ENCODE results near the gene GTPBP3.
A peak's percentile ranks its signal among the peaks of the same experiment; 100 is the strongest.

Gene GTPBP3

DNA sequence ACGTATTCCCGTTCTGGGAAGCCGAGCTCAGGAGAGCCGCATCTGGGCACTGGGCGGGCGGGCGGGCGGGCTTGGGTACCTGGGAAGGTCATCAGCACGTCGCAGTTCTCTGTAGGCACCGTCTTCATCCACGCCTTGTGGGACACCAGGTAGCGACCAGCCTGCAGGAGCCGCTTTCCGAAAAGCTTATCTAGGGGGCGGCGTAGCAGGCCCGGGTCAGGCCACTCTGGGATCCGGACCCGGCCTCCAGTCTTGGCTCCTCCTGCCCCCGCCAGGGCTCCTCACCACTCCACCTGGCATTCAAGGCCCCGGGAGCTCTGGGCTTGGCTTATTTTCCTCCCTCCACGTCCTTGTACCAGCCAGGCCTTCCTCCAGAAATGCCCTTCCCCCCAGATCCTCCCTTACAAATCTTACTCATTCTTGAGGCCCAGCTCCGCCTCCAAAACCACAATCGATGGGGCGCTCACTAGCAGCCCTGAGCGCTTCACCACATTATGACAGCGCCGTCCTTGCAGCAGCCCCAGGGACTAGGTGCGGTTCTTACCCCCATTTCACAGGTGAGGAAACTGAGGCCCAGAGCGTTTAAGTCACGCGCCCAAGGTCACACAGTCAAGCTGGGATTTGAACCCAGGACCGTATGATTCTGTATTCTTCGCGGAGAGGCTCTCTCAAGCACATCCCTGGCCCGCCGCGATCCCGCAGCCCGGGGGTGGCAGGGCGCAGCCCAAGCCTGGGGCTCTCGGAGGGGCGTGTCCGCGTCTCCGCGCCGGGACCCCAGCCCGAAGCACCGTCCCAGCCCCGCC is 3.5 kb upstream of the GTPBP3 start:
- Histone ChIP-seq H2AFZ (ENCODE audit: low read depth, low read length, severe bottlenecking) (peak overlapping the region; percentile 86), H4K20me1 (ENCODE audit: low read depth, low read length) (no peaks in the 10 kb centered on the region), H3K36me3 (ENCODE audit: low read length) (no peaks in the 10 kb centered on the region), H3K4me2 (ENCODE audit: low read depth, low read length, poor library complexity, severe bottlenecking) (peak overlapping the region; percentile 87), H3K27ac (ENCODE audit: low read depth, low read length) (no peak overlapping the region), H3K4me3 (ENCODE audit: insufficient read depth, low read length, poor library complexity, severe bottlenecking) (peak overlapping the region; percentile 73), H3K79me2 (ENCODE audit: insufficient read depth, low read length) (peaks cover 10% of the 10 kb centered on the region; the same call in 1 of the 2 replicates), H3K27me3 (ENCODE audit: low read length) (no peaks in the 10 kb centered on the region), H3K9ac (ENCODE audit: low read length) (peak overlapping the region; percentile 75), H3K9me2 (replicated peaks; ENCODE audit: insufficient read depth, low read length) (no peaks in the 10 kb centered on the region), H3K9me3 (ENCODE audit: insufficient read depth, low read length) (no peaks in the 10 kb centered on the region), H3F3A (ENCODE audit: insufficient read depth) (0 out of 2 replicates have a peak, but pooled peaks cover 3% of the 10 kb centered on the region)
- no peak for TF ChIP-seq EZH2phosphoT487 (conservative IDR thresholded peaks at IDR 0.05; ENCODE audit: low read length)
- TF ChIP-seq CTCF (IDR thresholded peaks at IDR 0.05; ENCODE audit: insufficient read depth, low read length, poor library complexity, severe bottlenecking), result no peak

DNA sequence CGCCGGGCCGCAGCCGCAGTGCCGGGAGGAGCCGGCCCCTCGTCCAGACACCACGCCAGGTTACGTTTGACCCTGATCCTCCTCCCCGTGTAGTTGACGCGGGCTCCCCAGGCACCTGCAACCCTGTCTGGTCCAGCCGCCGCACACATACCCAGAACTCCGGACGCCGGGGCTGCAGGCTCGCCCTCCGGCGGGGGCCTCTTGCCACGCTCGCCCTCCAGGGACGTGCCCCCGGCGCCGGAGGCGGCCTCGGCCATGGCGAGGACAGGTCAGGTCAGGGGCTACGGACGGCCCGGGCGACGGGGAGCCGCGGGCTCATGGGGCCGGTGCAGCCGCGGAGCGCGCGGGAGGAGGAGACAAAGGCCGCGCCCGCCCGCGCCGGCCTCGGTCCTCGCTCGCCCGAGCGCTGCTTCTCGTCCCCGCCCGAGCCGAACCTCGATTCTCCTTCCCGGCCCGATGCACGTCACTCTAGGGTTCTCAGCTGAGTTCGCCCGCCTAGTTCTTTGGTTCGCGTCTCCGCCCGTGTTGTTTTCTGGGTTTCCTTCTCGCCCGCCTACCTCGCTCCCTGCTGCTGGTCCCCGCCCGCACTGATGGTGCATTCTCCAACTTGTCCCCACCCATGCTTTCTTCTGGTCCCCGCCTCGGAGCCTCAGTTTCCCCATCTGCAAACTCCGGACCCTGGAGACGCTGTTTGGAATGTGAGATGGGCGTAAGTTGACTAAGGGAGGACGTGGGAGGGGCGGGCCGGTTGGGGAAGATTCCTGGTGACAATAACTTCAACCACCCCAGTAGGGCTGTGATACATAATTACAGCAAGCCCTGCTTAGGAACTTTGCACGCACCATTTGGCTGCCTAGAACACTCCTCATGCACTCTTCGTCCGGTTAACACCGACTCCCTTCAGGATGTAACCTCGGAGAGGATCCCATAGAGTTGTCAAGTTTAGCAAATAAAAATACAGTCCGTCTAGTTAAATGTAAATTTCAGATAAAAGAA is 2.6 kb upstream of the GTPBP3 start, which contains the start of gene ANO8:
Gene ANO8 (minus strand): TSS at position 442 of the 996 bp plus-strand sequence. CDS start 185 bp downstream, at position 257.
- Histone ChIP-seq H4K20me1 (ENCODE audit: low read depth, low read length) (no peaks in the 10 kb centered on the region), H3K9me3 (ENCODE audit: insufficient read depth, low read length) (no peaks in the 10 kb centered on the region), H3F3A (ENCODE audit: insufficient read depth) (0 out of 2 replicates have a peak, but pooled peaks cover 3% of the 10 kb centered on the region), H2AFZ (ENCODE audit: low read depth, low read length, severe bottlenecking) (peak within 1 kb of the TSS; percentile 86), H3K9me2 (replicated peaks; ENCODE audit: insufficient read depth, low read length) (no peaks in the 10 kb centered on the region), H3K9ac (ENCODE audit: low read length) (peak within 1 kb of the TSS; percentile 75), H3K4me3 (ENCODE audit: insufficient read depth, low read length, poor library complexity, severe bottlenecking) (peak within 1 kb of the TSS; percentile 73), H3K36me3 (ENCODE audit: low read length) (no peaks in the 10 kb centered on the region), H3K27me3 (ENCODE audit: low read length) (no peaks in the 10 kb centered on the region), H3K79me2 (ENCODE audit: insufficient read depth, low read length) (peaks cover 14% of the 10 kb centered on the region; the same call in 1 of the 2 replicates), H3K4me2 (ENCODE audit: low read depth, low read length, poor library complexity, severe bottlenecking) (peak within 1 kb of the TSS; percentile 87), H3K27ac (ENCODE audit: low read depth, low read length) (0 out of 2 replicates have a peak within 1 kb of the TSS, but pooled peaks have one; percentile 30)
- TF ChIP-seq EZH2phosphoT487 (conservative IDR thresholded peaks at IDR 0.05; ENCODE audit: low read length), result no peak
- TF ChIP-seq CTCF (IDR thresholded peaks at IDR 0.05; ENCODE audit: insufficient read depth, low read length, poor library complexity, severe bottlenecking), result no peak

DNA sequence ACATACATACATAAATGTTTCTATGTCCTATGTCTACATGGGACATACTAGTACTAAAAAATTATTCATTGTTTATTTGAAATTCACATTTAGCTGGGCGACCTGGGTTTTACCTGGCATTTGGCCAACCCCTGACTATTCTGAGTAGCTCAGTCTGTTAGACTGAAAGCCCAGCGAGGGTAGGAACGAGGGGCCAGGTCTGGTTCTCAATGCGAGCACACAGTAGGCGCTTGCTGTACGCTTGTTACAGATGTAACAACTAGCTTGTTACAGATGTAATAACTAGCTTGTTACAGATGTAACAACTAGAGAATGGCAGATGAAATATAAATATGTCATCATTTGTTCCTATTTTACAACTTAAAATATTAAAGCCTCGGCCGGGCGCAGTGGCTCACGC is 1.8 kb upstream of the GTPBP3 start:
- peak overlapping the region; percentile 73 for H3K4me3 ChIP-seq (ENCODE audit: insufficient read depth, low read length, poor library complexity, severe bottlenecking)
- H3K9ac ChIP-seq (ENCODE audit: low read length), result peak overlapping the region; percentile 75

More for the DNA sequence above, 1.8 kb upstream of the GTPBP3 start:
- peak overlapping the region; percentile 86 for H2AFZ ChIP-seq (ENCODE audit: low read depth, low read length, severe bottlenecking)
- H3K27ac ChIP-seq (ENCODE audit: low read depth, low read length), result 0 out of 2 replicates have a peak overlapping the region, but pooled peaks have one; percentile 13
- 0 out of 2 replicates have a peak, but pooled peaks cover 3% of the 10 kb centered on the region for H3F3A ChIP-seq (ENCODE audit: insufficient read depth)
- H4K20me1 ChIP-seq (ENCODE audit: low read depth, low read length), result no peaks in the 10 kb centered on the region
- H3K9me2 ChIP-seq (replicated peaks; ENCODE audit: insufficient read depth, low read length), result no peaks in the 10 kb centered on the region
- no peaks in the 10 kb centered on the region for H3K9me3 ChIP-seq (ENCODE audit: insufficient read depth, low read length)
- peaks cover 14% of the 10 kb centered on the region; the same call in 1 of the 2 replicates for H3K79me2 ChIP-seq (ENCODE audit: insufficient read depth, low read length)
- no peaks in the 10 kb centered on the region for H3K36me3 ChIP-seq (ENCODE audit: low read length)
- no peaks in the 10 kb centered on the region for H3K27me3 ChIP-seq (ENCODE audit: low read length)
- no peak for TF ChIP-seq CTCF (IDR thresholded peaks at IDR 0.05; ENCODE audit: insufficient read depth, low read length, poor library complexity, severe bottlenecking)
- TF ChIP-seq EZH2phosphoT487 (conservative IDR thresholded peaks at IDR 0.05; ENCODE audit: low read length), result no peak
- peak overlapping the region; percentile 87 for H3K4me2 ChIP-seq (ENCODE audit: low read depth, low read length, poor library complexity, severe bottlenecking)

All from SU-DHL-6 (cell line).